ENCODE measurements around the gene ADAP1. TPM values are rescaled to one million over a fixed set of nuclear protein-coding genes. Genes with fewer than 3 reads are reported as not detected.

ADAP1 gene
- total RNA-seq, 4 donors from 2014 or later: 41.9 to 94.2 (median 78.3) TPM

- peaks cover 78 to 100% (median 100%) of the 10 kb centered on the region in 4 donors for H3K36me3 ChIP-seq
- peaks cover 0 to 8% (median 3%) of the 10 kb centered on the region in 4 donors for H3K4me1 ChIP-seq
- no peaks in the 10 kb centered on the region for H3K9me3 ChIP-seq
- peak overlapping the region in 3 of 4 donors; percentile 1 to 16 (median 15) for H3K27ac ChIP-seq (replicated peaks in 1 of 4)
- intact Hi-C loops (cut with DNase I): no loop called here
- DNase-seq (ENCODE audit: extremely low spot score): no peak
- no peaks in the 10 kb centered on the region for H3K27me3 ChIP-seq
- WGBS: 69% methylated on average over 9 of the region's 9 CpGs
- H3K4me3 ChIP-seq: no peak overlapping the region
- no peak for TF ChIP-seq POLR2AphosphoS5 (IDR thresholded peaks at IDR 0.05)
- TF ChIP-seq EP300 (IDR thresholded peaks at IDR 0.05): no peak
- TF ChIP-seq POLR2A (IDR thresholded peaks at IDR 0.05; ENCODE audit: low read depth): no peak
- no peak for TF ChIP-seq CTCF (IDR thresholded peaks at IDR 0.05)
Measured at GRCh38 chr7:857661-858060, 96.8 kb downstream of the ADAP1 start.

GRCh38 chr7:856444-857095 is 97.9 kb downstream of the ADAP1 start:
- Histone ChIP-seq H3K4me1 (peaks cover 2 to 8% (median 3%) of the 10 kb centered on the region in 4 donors), H3K27ac (replicated peaks in 1 of 4) (no peak overlapping the region), H3K36me3 (peaks cover 74 to 100% (median 100%) of the 10 kb centered on the region in 4 donors), H3K27me3 (no peaks in the 10 kb centered on the region), H3K9me3 (no peaks in the 10 kb centered on the region), H3K4me3 (no peak overlapping the region)
- no peak for TF ChIP-seq EP300 (IDR thresholded peaks at IDR 0.05)
- no peak for TF ChIP-seq CTCF (IDR thresholded peaks at IDR 0.05)
- no peak for TF ChIP-seq POLR2AphosphoS5 (IDR thresholded peaks at IDR 0.05)
- DNase-seq (ENCODE audit: extremely low spot score): no peak
- WGBS: 89% methylated on average over 22 of the region's 30 CpGs
- intact Hi-C loops (cut with DNase I): no loop called here

GRCh38 chr7:855686-856369 is 98.7 kb downstream of the ADAP1 start:
- TF ChIP-seq POLR2A (IDR thresholded peaks at IDR 0.05; ENCODE audit: low read depth): no peak
- 91% methylated on average over 10 of the region's 29 CpGs for WGBS
- intact Hi-C loops (cut with DNase I): no loop called here
- no peak for DNase-seq (ENCODE audit: extremely low spot score)
- no peak overlapping the region for H3K4me3 ChIP-seq
- H3K27me3 ChIP-seq: no peaks in the 10 kb centered on the region
- no peak overlapping the region for H3K27ac ChIP-seq (replicated peaks in 1 of 4)
- H3K4me1 ChIP-seq: peaks cover 2 to 8% (median 5%) of the 10 kb centered on the region in 4 donors
- no peaks in the 10 kb centered on the region for H3K9me3 ChIP-seq
- peaks cover 66 to 100% (median 99%) of the 10 kb centered on the region in 4 donors for H3K36me3 ChIP-seq

GRCh38 chr7:854118-854775 is 100.2 kb downstream of the ADAP1 start:
- 93% methylated on average over 31 of the region's 32 CpGs for WGBS
- TF ChIP-seq POLR2A (IDR thresholded peaks at IDR 0.05; ENCODE audit: low read depth): no peak
- no peak for TF ChIP-seq POLR2AphosphoS5 (IDR thresholded peaks at IDR 0.05)
- TF ChIP-seq CTCF (IDR thresholded peaks at IDR 0.05): no peak
- TF ChIP-seq EP300 (IDR thresholded peaks at IDR 0.05): no peak
- Histone ChIP-seq H3K4me3 (no peak overlapping the region), H3K27ac (replicated peaks in 1 of 4) (no peak overlapping the region), H3K27me3 (no peaks in the 10 kb centered on the region), H3K36me3 (peaks cover 66 to 98% (median 95%) of the 10 kb centered on the region in 4 donors), H3K9me3 (no peaks in the 10 kb centered on the region), H3K4me1 (peaks cover 1 to 8% (median 5%) of the 10 kb centered on the region in 4 donors)
- intact Hi-C loops (cut with DNase I): no loop called here
- DNase-seq (ENCODE audit: extremely low spot score): no peak
